EL (cell line): ENCODE data around the gene CNIH2.

ENCODE experiments used
- DNase-seq: peaks from one replicate; pipeline ENCODE4 v3.0.0-alpha.2; 2016

Gene CNIH2

GRCh38 chr11:66278363-66279091 is 552 bp downstream of the CNIH2 start:
- no peak for DNase-seq

- DNase-seq: no peak
Measured at GRCh38 chr11:66279092-66279734, 1.2 kb downstream of the CNIH2 start.

- no peak for DNase-seq
Measured at GRCh38 chr11:66280428-66280827, 2.5 kb downstream of the CNIH2 start.

- peak; percentile 39 for DNase-seq
Measured at GRCh38 chr11:66281001-66281400, 3.0 kb downstream of the CNIH2 start.

- no peak for DNase-seq
Measured at GRCh38 chr11:66281776-66282467, 3.9 kb downstream of the CNIH2 start.

- peak; percentile 91 for DNase-seq
Measured at GRCh38 chr11:66282468-66283455, 4.8 kb downstream of the CNIH2 start.

- no peak for DNase-seq
Measured at GRCh38 chr11:66283461-66284105, 5.6 kb downstream of the CNIH2 start.

GRCh38 chr11:66284526-66285078 is 6.6 kb downstream of the CNIH2 start:
- DNase-seq: no peak

- DNase-seq: no peak
Measured at GRCh38 chr11:66285250-66285947, 7.4 kb downstream of the CNIH2 start.

GRCh38 chr11:66286699-66287098 is 8.7 kb downstream of the CNIH2 start:
- no peak for DNase-seq

GRCh38 chr11:66287211-66287888 is 9.4 kb downstream of the CNIH2 start:
- DNase-seq: no peak

- no peak for DNase-seq
Measured at GRCh38 chr11:66287889-66288670, 10.1 kb downstream of the CNIH2 start.

GRCh38 chr11:66288671-66289547 is 10.9 kb downstream of the CNIH2 start, which contains the start of gene YIF1A:
TSS of gene YIF1A (minus strand) at chr11:66289143. CDS start at chr11:66288985, 158 bp downstream.
- DNase-seq: peak; percentile 100

- no peak for DNase-seq
Measured at GRCh38 chr11:66289548-66290329, 11.8 kb downstream of the CNIH2 start.

GRCh38 chr11:66290330-66290621 is 12.3 kb downstream of the CNIH2 start:
- DNase-seq: no peak

GRCh38 chr11:66291303-66291705 is 13.3 kb downstream of the CNIH2 start:
- no peak for DNase-seq

GRCh38 chr11:66291706-66292542 is 13.9 kb downstream of the CNIH2 start, which contains the start of gene TMEM151A:
TSS of gene TMEM151A (plus strand) at chr11:66291894. CDS start at chr11:66292014, 120 bp downstream.
- no peak for DNase-seq
